NB4 (cell line): Measurements from ENCODE around the gene SMIM21.

Source experiments
- DNase-seq: peaks from one replicate; pipeline ENCODE4 v3.0.0; 2010; ENCODE audit warnings: low read depth
- H3K4me3 ChIP-seq: one replicate; pipeline ENCODE4 v1.5.1; 2011; ENCODE audit warnings: mild to moderate bottlenecking, low read depth, low read length, moderate library complexity
- CTCF ChIP-seq: IDR thresholded peaks from one replicate; pipeline ENCODE4 v1.5.1; 2012; ENCODE audit warnings: low read depth, low read length
- MAX ChIP-seq: IDR thresholded peaks from 2 replicates; pipeline ENCODE4 v1.6.1; 2011; ENCODE audit warnings: low read depth, low read length
- MYC ChIP-seq: IDR thresholded peaks from 2 replicates; pipeline ENCODE4 v1.6.1; 2011; ENCODE audit warnings: low read depth, low read length
- POLR2A ChIP-seq: IDR thresholded peaks from 2 replicates; pipeline ENCODE4 v1.6.1; 2011; ENCODE audit warnings: mild to moderate bottlenecking; ENCODE audit not compliant: insufficient read length; ENCODE audit errors: extremely low read depth

SMIM21 gene

GRCh38 chr18:75471850-75472249 lies 44.3 kb upstream of the SMIM21 start:
- no peak for DNase-seq
- TF ChIP-seq MAX (no peak), POLR2A (no peak), MYC (no peak), CTCF (no peak)
- no peak overlapping the region for H3K4me3 ChIP-seq

GRCh38 chr18:75467851-75468250 lies 40.3 kb upstream of the SMIM21 start:
- H3K4me3 ChIP-seq: no peak overlapping the region
- TF ChIP-seq POLR2A (no peak), MYC (no peak), CTCF (no peak), MAX (no peak)
- DNase-seq: no peak

- DNase-seq: no peak
Observed at GRCh38 chr18:75467281-75467795, 39.8 kb upstream of the SMIM21 start.

GRCh38 chr18:75464356-75464755 lies 36.9 kb upstream of the SMIM21 start:
- no peak for DNase-seq
- H3K4me3 ChIP-seq: no peak overlapping the region
- TF ChIP-seq CTCF (no peak), MAX (no peak), MYC (no peak), POLR2A (no peak)

More at GRCh38 chr18:75467281-75467795, 39.8 kb upstream of the SMIM21 start:
- H3K4me3 ChIP-seq: no peak overlapping the region
- TF ChIP-seq MYC: no peak
- TF ChIP-seq MAX: no peak
- no peak for TF ChIP-seq CTCF
- no peak for TF ChIP-seq POLR2A

- no peak overlapping the region for H3K4me3 ChIP-seq
- TF ChIP-seq MYC: no peak
- TF ChIP-seq POLR2A: no peak
- TF ChIP-seq MAX: no peak
- no peak for TF ChIP-seq CTCF
- DNase-seq: no peak
Observed at GRCh38 chr18:75462178-75462832, 34.8 kb upstream of the SMIM21 start.
